PFSK-1 (cell line): ENCODE measurements around the gene DNAH11.

ENCODE experiments used
- FOXP2 ChIP-seq: optimal IDR thresholded peaks from 2 replicates; pipeline ENCODE3; 2011; ENCODE audit warnings: borderline replicate concordance, control low read depth, inconsistent platforms; ENCODE audit not compliant: insufficient read depth; ENCODE audit errors: extremely low read length, extremely low read depth
- POLR2AphosphoS5 ChIP-seq: IDR thresholded peaks from 2 replicates; pipeline ENCODE4 v1.6.1; 2012; ENCODE audit warnings: low read depth, mild to moderate bottlenecking, control low read depth, low read length, moderate library complexity
- SIN3A ChIP-seq: IDR thresholded peaks from 2 replicates; pipeline ENCODE4 v1.6.1; 2012; ENCODE audit warnings: mild to moderate bottlenecking, low read length, moderate library complexity, borderline replicate concordance; ENCODE audit not compliant: insufficient read depth
- TAF1 ChIP-seq: IDR thresholded peaks from 2 replicates; pipeline ENCODE4 v1.6.1; 2012; ENCODE audit warnings: low read length, control low read depth, borderline replicate concordance; ENCODE audit not compliant: insufficient read depth
- TF ChIP-seq, protein P1 (sequence below), 2 experiments: IDR thresholded peaks; 2 replicates each; pipeline versions ENCODE4 v1.6.1 to v1.8.0; 2011 to 2012; ENCODE audit warnings: low read depth in 2 of 2, low read length in 2 of 2, control low read depth in 1 of 2, inconsistent platforms in 1 of 2, mild to moderate bottlenecking in 1 of 2, moderate library complexity in 1 of 2; ENCODE audit not compliant: insufficient read depth in 1 of 2

The DNAH11 gene

DNA sequence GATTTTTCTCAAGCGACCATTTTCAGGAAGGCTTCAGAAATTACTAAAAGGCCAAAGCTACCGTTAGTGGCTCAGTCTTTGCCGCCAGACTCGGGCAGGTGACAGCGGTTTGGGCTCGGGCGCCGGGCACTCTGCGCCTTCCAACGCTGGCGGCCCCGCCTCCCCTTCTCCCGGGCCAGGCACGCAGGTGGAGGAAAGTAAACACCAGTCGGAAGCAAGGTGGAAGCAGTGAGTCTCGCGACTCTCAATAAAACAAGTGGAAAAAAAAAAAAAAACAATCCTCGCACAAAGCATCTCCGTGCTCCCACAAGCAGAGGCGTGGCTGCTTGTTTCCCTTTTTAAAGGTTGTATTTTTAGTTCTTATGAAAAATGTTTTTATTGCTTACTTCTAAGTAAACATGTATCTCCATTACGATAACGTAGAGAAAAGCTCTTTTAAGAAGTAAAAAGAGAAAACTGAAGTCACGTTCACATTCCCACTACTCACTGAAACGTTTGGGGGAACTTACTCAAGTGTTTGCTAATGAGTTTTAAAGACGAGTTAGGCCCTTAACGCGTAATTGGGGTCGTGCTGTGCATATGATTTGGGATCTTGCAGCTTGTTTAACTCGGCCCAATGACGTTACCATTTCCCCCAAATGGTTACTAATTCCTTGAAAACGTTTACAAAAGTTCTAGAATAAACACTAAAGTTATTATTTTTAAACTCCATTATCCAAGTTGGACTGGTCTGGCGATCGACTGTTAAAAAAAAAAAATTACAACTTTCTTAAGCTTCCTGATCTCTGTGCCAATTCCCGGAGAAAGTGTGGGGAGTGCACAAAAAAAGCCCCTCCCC, 402.0 kb downstream of the DNAH11 start:
- TF ChIP-seq, protein P1, sequence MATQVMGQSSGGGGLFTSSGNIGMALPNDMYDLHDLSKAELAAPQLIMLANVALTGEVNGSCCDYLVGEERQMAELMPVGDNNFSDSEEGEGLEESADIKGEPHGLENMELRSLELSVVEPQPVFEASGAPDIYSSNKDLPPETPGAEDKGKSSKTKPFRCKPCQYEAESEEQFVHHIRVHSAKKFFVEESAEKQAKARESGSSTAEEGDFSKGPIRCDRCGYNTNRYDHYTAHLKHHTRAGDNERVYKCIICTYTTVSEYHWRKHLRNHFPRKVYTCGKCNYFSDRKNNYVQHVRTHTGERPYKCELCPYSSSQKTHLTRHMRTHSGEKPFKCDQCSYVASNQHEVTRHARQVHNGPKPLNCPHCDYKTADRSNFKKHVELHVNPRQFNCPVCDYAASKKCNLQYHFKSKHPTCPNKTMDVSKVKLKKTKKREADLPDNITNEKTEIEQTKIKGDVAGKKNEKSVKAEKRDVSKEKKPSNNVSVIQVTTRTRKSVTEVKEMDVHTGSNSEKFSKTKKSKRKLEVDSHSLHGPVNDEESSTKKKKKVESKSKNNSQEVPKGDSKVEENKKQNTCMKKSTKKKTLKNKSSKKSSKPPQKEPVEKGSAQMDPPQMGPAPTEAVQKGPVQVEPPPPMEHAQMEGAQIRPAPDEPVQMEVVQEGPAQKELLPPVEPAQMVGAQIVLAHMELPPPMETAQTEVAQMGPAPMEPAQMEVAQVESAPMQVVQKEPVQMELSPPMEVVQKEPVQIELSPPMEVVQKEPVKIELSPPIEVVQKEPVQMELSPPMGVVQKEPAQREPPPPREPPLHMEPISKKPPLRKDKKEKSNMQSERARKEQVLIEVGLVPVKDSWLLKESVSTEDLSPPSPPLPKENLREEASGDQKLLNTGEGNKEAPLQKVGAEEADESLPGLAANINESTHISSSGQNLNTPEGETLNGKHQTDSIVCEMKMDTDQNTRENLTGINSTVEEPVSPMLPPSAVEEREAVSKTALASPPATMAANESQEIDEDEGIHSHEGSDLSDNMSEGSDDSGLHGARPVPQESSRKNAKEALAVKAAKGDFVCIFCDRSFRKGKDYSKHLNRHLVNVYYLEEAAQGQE (IDR thresholded peaks at IDR 0.05; ENCODE audit: insufficient read depth in 1 of 2, low read depth in 2 of 2, low read length in 2 of 2): no peak
- no peak for TF ChIP-seq POLR2AphosphoS5
- TF ChIP-seq TAF1: no peak
- no peak for TF ChIP-seq FOXP2
- no peak for TF ChIP-seq SIN3A

DNA sequence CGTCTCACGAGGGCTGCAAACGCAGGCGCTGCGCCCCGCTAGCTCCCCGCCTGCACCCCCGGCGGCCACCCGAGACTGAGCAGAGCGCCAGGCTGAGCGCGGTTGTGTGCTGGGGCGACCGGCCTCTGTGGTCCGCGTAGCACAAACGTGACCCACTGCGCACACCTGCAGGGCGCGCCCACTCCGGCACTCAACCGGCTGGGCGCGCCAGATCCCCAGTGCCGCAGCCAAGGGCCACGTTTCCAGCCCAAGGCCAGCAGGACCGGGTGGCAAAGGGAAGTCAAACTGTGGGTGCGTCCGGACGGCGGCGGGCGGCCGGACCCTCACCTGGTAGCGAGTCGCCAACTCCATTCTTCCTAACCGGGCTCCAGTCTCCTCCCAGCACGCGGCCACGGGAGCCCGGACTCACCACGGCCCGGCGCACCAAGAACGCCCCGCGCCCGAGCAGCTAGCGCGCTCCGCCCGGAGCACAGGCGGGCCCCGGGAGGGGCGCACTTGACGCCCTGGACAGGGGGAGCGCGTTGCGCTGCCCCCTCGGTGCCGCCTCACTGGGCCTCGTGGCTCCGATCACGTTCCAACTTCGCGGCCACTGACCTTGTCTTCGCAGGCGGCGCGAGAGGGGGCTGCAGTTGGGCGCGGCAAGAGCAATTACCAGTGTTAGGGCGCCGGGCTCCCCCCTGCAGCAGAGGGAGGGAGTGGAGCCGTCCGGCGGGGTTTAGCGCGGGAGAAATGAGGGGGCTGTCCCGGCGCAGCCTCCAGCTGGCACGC, 402.8 kb downstream of the DNAH11 start, which contains the start of gene CDCA7L:
Gene CDCA7L (minus strand): TSS at position 446 of the 768 bp plus-strand sequence. CDS start 95 bp downstream, at position 351.
- TF ChIP-seq, protein P1 (IDR thresholded peaks at IDR 0.05; ENCODE audit: insufficient read depth in 1 of 2, low read depth in 2 of 2, low read length in 2 of 2): no peak
- no peak for TF ChIP-seq FOXP2

DNA sequence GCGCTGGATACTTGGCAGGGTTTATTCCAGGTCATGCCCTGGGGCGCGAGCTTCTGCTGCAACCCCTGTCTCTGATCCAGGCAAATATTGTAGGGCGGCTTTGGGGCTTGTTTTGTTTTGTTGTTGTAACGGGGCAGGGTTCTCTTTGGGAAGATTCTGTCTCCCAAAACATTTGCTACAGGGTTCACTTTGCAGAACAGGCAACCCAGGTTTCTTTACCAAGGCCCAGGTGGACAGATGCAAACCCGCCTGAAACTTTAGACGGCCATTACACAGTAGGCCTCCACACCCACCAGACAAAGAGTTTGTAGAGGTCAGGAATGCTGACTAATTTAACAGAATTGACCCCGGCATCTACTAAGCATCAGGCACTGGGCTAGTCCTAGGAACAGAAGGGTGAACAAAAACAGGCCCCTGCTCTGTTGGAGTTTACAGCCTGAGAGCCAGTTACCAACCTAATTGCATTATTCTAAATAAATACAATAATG, 403.4 kb downstream of the DNAH11 start:
- no peak for TF ChIP-seq POLR2AphosphoS5
- TF ChIP-seq TAF1: no peak
- TF ChIP-seq, protein P1 (IDR thresholded peaks at IDR 0.05; ENCODE audit: insufficient read depth in 1 of 2, low read depth in 2 of 2, low read length in 2 of 2): no peak
- no peak for TF ChIP-seq FOXP2
- no peak for TF ChIP-seq SIN3A

DNA sequence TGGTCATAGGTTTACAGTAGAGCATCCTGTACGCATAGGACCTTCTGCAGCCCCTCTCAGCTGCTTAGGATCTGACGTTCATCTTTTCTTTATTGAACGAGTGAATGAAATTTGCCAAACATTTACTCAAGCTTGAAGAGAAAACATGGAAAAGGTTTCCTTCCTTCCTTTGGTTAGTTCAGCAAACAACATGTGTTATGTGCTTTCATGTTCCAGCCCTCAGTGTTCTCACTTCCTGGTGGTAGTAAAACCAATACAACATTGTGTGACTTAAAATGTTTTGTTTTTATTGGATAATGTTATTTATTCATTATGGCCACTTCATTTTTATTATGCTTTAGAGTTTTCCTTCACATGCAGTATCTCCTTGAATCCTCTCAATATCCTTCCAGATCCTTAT, 404.2 kb downstream of the DNAH11 start:
- no peak for TF ChIP-seq SIN3A
- no peak for TF ChIP-seq FOXP2
- TF ChIP-seq, protein P1 (IDR thresholded peaks at IDR 0.05; ENCODE audit: insufficient read depth in 1 of 2, low read depth in 2 of 2, low read length in 2 of 2): no peak
- TF ChIP-seq POLR2AphosphoS5: no peak
- TF ChIP-seq TAF1: no peak
